ENCODE results near the gene LILRB5. TPM values are rescaled to one million over a fixed set of nuclear protein-coding genes. Genes with fewer than 3 reads are reported as not detected.

LILRB5 gene
- total RNA-seq, 1 experiment from 2014 or later, result not detected

DNA sequence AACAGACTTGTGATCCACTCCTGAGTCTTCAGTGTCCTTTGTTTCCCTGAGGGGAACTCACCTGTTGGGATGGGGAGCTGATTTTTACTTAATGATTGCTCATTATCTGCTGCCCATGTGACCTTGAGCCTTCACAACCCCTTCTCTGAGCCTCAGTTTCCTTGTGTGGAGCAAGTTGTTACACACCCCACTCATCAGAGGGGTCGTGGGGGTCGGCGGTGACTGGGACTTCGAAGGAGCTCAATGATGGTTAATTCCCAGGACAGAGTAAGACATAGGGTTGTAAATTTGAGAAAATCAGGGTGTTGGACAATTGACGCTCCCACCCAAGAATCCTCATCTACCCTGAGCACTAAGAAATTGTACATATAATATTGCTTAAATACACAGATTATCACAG is 42.4 kb upstream of the LILRB5 start:
- Mint-ChIP-seq H3K27ac (ENCODE audit: unreplicated experiment) (no peak overlapping the region), H3K27me3 (ENCODE audit: insufficient read depth, unreplicated experiment) (peaks cover 12% of the 10 kb centered on the region), H3K4me1 (ENCODE audit: low read depth, unreplicated experiment) (no peaks in the 10 kb centered on the region), H3K9me3 (ENCODE audit: unreplicated experiment) (peaks cover 2% of the 10 kb centered on the region), H3K4me3 (ENCODE audit: unreplicated experiment) (no peak overlapping the region), H3K36me3 (ENCODE audit: insufficient read depth, unreplicated experiment) (no peaks in the 10 kb centered on the region)
- Histone ChIP-seq H3K27me3 (replicated peaks; ENCODE audit: control insufficient read depth, insufficient read depth, low read length) (no peaks in the 10 kb centered on the region), H3K36me3 (ENCODE audit: control insufficient read depth, insufficient read depth, low read length) (no peaks in the 10 kb centered on the region), H3K9me3 (no peaks in the 10 kb centered on the region), H3K4me1 (no peaks in the 10 kb centered on the region), H3K4me3 (ENCODE audit: low read depth, low read length) (no peak overlapping the region)
- ChIA-PET CTCF (no interaction called here), POLR2A (no interaction called here)
- no peak for DNase-seq
- BruUV-seq (replicated peaks), result no TSS peak
- no peak for TF ChIP-seq CTCF (IDR thresholded peaks at IDR 0.05; ENCODE audit: insufficient read depth in 1 of 2, low read depth in 1 of 2, low read length in 1 of 2, severe bottlenecking in 1 of 2, unreplicated experiment in 1 of 2)
- intact Hi-C loops (cut with micrococcal nuclease; ENCODE audit: unreplicated experiment), result loop anchor here (5.0 kb wide), 1 partner anchor 333 kb away; the partner anchor contains the start of gene LILRB1

- no TSS peak for BruUV-seq (replicated peaks)
- ChIA-PET POLR2A (no interaction called here), CTCF (no interaction called here)
- no peaks in the 10 kb centered on the region for H3K9me3 ChIP-seq
- Mint-ChIP-seq H3K27ac (ENCODE audit: unreplicated experiment) (no peak overlapping the region), H3K9me3 (ENCODE audit: unreplicated experiment) (no peaks in the 10 kb centered on the region), H3K4me3 (ENCODE audit: unreplicated experiment) (no peak overlapping the region), H3K27me3 (ENCODE audit: insufficient read depth, unreplicated experiment) (peaks cover 12% of the 10 kb centered on the region), H3K4me1 (ENCODE audit: low read depth, unreplicated experiment) (no peaks in the 10 kb centered on the region), H3K36me3 (ENCODE audit: insufficient read depth, unreplicated experiment) (no peaks in the 10 kb centered on the region)
- no peak overlapping the region for H3K4me3 ChIP-seq (ENCODE audit: low read depth, low read length)
- H3K27me3 ChIP-seq (replicated peaks; ENCODE audit: control insufficient read depth, insufficient read depth, low read length), result no peaks in the 10 kb centered on the region
- no peak for TF ChIP-seq CTCF (IDR thresholded peaks at IDR 0.05; ENCODE audit: insufficient read depth in 1 of 2, low read depth in 1 of 2, low read length in 1 of 2, severe bottlenecking in 1 of 2, unreplicated experiment in 1 of 2)
- DNase-seq, result no peak
- no peaks in the 10 kb centered on the region for H3K4me1 ChIP-seq
- intact Hi-C loops (cut with micrococcal nuclease; ENCODE audit: unreplicated experiment), result loop anchor here (5.0 kb wide), 1 partner anchor 333 kb away; the partner anchor contains the start of gene LILRB1
- H3K36me3 ChIP-seq (ENCODE audit: control insufficient read depth, insufficient read depth, low read length), result no peaks in the 10 kb centered on the region
Measured at GRCh38 chr19:54299126-54299498, 42.0 kb upstream of the LILRB5 start.

- no peaks in the 10 kb centered on the region for H3K36me3 ChIP-seq (ENCODE audit: control insufficient read depth, insufficient read depth, low read length)
- H3K9me3 Mint-ChIP-seq (ENCODE audit: unreplicated experiment), result no peaks in the 10 kb centered on the region
- intact Hi-C loops (cut with micrococcal nuclease; ENCODE audit: unreplicated experiment), result loop anchor here (5.0 kb wide), 1 partner anchor 334 kb away; the partner anchor contains the start of gene LILRB1
- no peak overlapping the region for H3K27ac Mint-ChIP-seq (ENCODE audit: unreplicated experiment)
- no peaks in the 10 kb centered on the region for H3K4me1 Mint-ChIP-seq (ENCODE audit: low read depth, unreplicated experiment)
- no peak overlapping the region for H3K4me3 Mint-ChIP-seq (ENCODE audit: unreplicated experiment)
- DNase-seq, result no peak
- ChIA-PET POLR2A (no interaction called here), CTCF (no interaction called here)
- BruUV-seq (replicated peaks), result no TSS peak
- no peaks in the 10 kb centered on the region for H3K36me3 Mint-ChIP-seq (ENCODE audit: insufficient read depth, unreplicated experiment)
- no peak overlapping the region for H3K4me3 ChIP-seq (ENCODE audit: low read depth, low read length)
- H3K27me3 ChIP-seq (replicated peaks; ENCODE audit: control insufficient read depth, insufficient read depth, low read length), result no peaks in the 10 kb centered on the region
- TF ChIP-seq CTCF (IDR thresholded peaks at IDR 0.05; ENCODE audit: insufficient read depth in 1 of 2, low read depth in 1 of 2, low read length in 1 of 2, severe bottlenecking in 1 of 2, unreplicated experiment in 1 of 2), result no peak
- peaks cover 12% of the 10 kb centered on the region for H3K27me3 Mint-ChIP-seq (ENCODE audit: insufficient read depth, unreplicated experiment)
- no peaks in the 10 kb centered on the region for H3K4me1 ChIP-seq
- H3K9me3 ChIP-seq, result no peaks in the 10 kb centered on the region
Measured at GRCh38 chr19:54298357-54299125, 41.5 kb upstream of the LILRB5 start.
